NCI-H526 treated with DMSO at 0.1 percent for 48 hours (cell line): ENCODE measurements around the gene TEAD4.
A peak's percentile ranks its signal among the peaks of the same experiment; 100 is the strongest.
"Not testable (repeated sequence)": the region's sequence is repeated elsewhere in the genome, so short reads cannot be mapped to it uniquely, and the experiment has no call there.

ENCODE experiments used
- DNase-seq: peaks from one replicate; lab custom pipeline; 2025; lab: John Stamatoyannopoulos, UW

The TEAD4 gene

GRCh38 chr12:3048540-3048939 is 89.3 kb downstream of the TEAD4 start:
- no peak for DNase-seq

- no peak for DNase-seq
These were observed 90.0 kb downstream of the TEAD4 start for GRCh38 chr12:3049176-3049575.

GRCh38 chr12:3049611-3050249 is 90.5 kb downstream of the TEAD4 start:
- no peak for DNase-seq

GRCh38 chr12:3054374-3054773 is 95.2 kb downstream of the TEAD4 start:
- DNase-seq, result no peak

- DNase-seq, result no peak
These were observed 96.0 kb downstream of the TEAD4 start for GRCh38 chr12:3055026-3055703.

- DNase-seq, result no peak
These were observed 96.7 kb downstream of the TEAD4 start for GRCh38 chr12:3055704-3056467.

- no peak for DNase-seq
These were observed 101.9 kb downstream of the TEAD4 start for GRCh38 chr12:3061059-3061458.

- DNase-seq, result no peak
These were observed 102.5 kb downstream of the TEAD4 start for GRCh38 chr12:3061501-3062215.

- DNase-seq, result no peak
These were observed 106.1 kb downstream of the TEAD4 start for GRCh38 chr12:3065300-3065699.

- DNase-seq, result not testable (repeated sequence)
These were observed 106.6 kb downstream of the TEAD4 start for GRCh38 chr12:3065846-3066245.

GRCh38 chr12:3069714-3070113 is 110.5 kb downstream of the TEAD4 start:
- DNase-seq, result no peak

- no peak for DNase-seq
These were observed 111.9 kb downstream of the TEAD4 start for GRCh38 chr12:3071107-3071506.

- no peak for DNase-seq
These were observed 112.5 kb downstream of the TEAD4 start for GRCh38 chr12:3071710-3072109.

GRCh38 chr12:3073438-3074250 is 114.4 kb downstream of the TEAD4 start:
- DNase-seq, result peak; percentile 49

- DNase-seq, result no peak
These were observed 116.1 kb downstream of the TEAD4 start for GRCh38 chr12:3075315-3075714.

GRCh38 chr12:3076730-3077571 is 117.8 kb downstream of the TEAD4 start, which contains the start of gene TSPAN9:
Gene TSPAN9, plus strand, starts transcription at chr12:3077379. Its CDS starts 123,815 bp downstream, at chr12:3201194.
- DNase-seq, result no peak

- no peak for DNase-seq
These were observed 118.4 kb downstream of the TEAD4 start for GRCh38 chr12:3077572-3078081.

GRCh38 chr12:3078086-3078820 is 119.1 kb downstream of the TEAD4 start:
- no peak for DNase-seq

- no peak for DNase-seq
These were observed 121.9 kb downstream of the TEAD4 start for GRCh38 chr12:3081091-3081490.

GRCh38 chr12:3081886-3082285 is 122.7 kb downstream of the TEAD4 start:
- no peak for DNase-seq
